Mesothelial cell of epicardium (in vitro differentiated cells): ENCODE measurements around the gene FRAS1. TPM values are rescaled to one million over a fixed set of nuclear protein-coding genes. Genes with fewer than 3 reads are reported as not detected.

Experiments
- DNase-seq, 2 experiments: peaks; one replicate each; pipeline ENCODE4 v3.0.0; 2021; ENCODE audit warnings: low spot score in 2 of 2; ENCODE audit not compliant: unreplicated experiment in 2 of 2
- H3K27ac Mint-ChIP-seq: 2 replicates; pipeline ENCODE4 v1.8.0; 2021; ENCODE audit warnings: mixed read lengths
- H3K27me3 Mint-ChIP-seq: 2 replicates; pipeline ENCODE4 v1.8.0; 2021; ENCODE audit warnings: low read depth, mixed read lengths
- H3K36me3 Mint-ChIP-seq: 2 replicates; pipeline ENCODE4 v1.8.0; 2021; ENCODE audit warnings: mixed read lengths
- H3K4me1 Mint-ChIP-seq: 2 replicates; pipeline ENCODE4 v1.8.0; 2021; ENCODE audit warnings: mixed read lengths
- H3K4me3 Mint-ChIP-seq: 2 replicates; pipeline ENCODE4 v1.8.0; 2021; ENCODE audit warnings: mild to moderate bottlenecking, moderate library complexity, mixed read lengths
- H3K9me3 Mint-ChIP-seq: 2 replicates; pipeline ENCODE4 v1.8.0; 2021; ENCODE audit warnings: mixed read lengths
- CTCF ChIP-seq: fragments of 200-600 bp; sonication (generic); IDR thresholded peaks from one replicate; pipeline ENCODE4 v1.5.0; 2021; ENCODE audit warnings: antibody characterized with exemption; ENCODE audit not compliant: unreplicated experiment
- total RNA-seq: library from RNA; stranded (reverse); gene quantifications from 3 replicates; pipeline ENCODE4 v1.2.1, GENCODE V29; 2021

Gene FRAS1
- total RNA-seq, 1 donor from 2014 or later = 51.9 TPM

GRCh38 chr4:78061939-78062570 lies 4.9 kb downstream of the FRAS1 start:
- TF ChIP-seq CTCF = no peak
- Mint-ChIP-seq H3K27ac (no peak overlapping the region), H3K4me1 (peaks cover 21% of the 10 kb centered on the region), H3K4me3 (no peak overlapping the region), H3K9me3 (no peaks in the 10 kb centered on the region), H3K27me3 (peaks cover 1% of the 10 kb centered on the region), H3K36me3 (peaks cover 1% of the 10 kb centered on the region)
- no peak for DNase-seq

GRCh38 chr4:78065508-78066192 lies 8.5 kb downstream of the FRAS1 start:
- no peaks in the 10 kb centered on the region for H3K9me3 Mint-ChIP-seq
- TF ChIP-seq CTCF = no peak
- no peak overlapping the region for H3K27ac Mint-ChIP-seq
- peaks cover 1% of the 10 kb centered on the region for H3K27me3 Mint-ChIP-seq
- H3K4me1 Mint-ChIP-seq = peaks cover 14% of the 10 kb centered on the region
- peaks cover 9% of the 10 kb centered on the region for H3K36me3 Mint-ChIP-seq
- no peak overlapping the region for H3K4me3 Mint-ChIP-seq
- DNase-seq = no peak

GRCh38 chr4:78068481-78068880 lies 11.4 kb downstream of the FRAS1 start:
- H3K27me3 Mint-ChIP-seq = no peaks in the 10 kb centered on the region
- peaks cover 9% of the 10 kb centered on the region for H3K4me1 Mint-ChIP-seq
- peaks cover 9% of the 10 kb centered on the region for H3K36me3 Mint-ChIP-seq
- H3K4me3 Mint-ChIP-seq = no peak overlapping the region
- no peak for DNase-seq
- no peak overlapping the region for H3K27ac Mint-ChIP-seq
- H3K9me3 Mint-ChIP-seq = no peaks in the 10 kb centered on the region
- no peak for TF ChIP-seq CTCF

GRCh38 chr4:78069319-78069718 lies 12.2 kb downstream of the FRAS1 start:
- H3K27me3 Mint-ChIP-seq = no peaks in the 10 kb centered on the region
- no peaks in the 10 kb centered on the region for H3K9me3 Mint-ChIP-seq
- H3K4me3 Mint-ChIP-seq = no peak overlapping the region
- peaks cover 9% of the 10 kb centered on the region for H3K36me3 Mint-ChIP-seq
- no peak overlapping the region for H3K27ac Mint-ChIP-seq
- H3K4me1 Mint-ChIP-seq = peaks cover 9% of the 10 kb centered on the region
- no peak for TF ChIP-seq CTCF
- no peak for DNase-seq

- no peaks in the 10 kb centered on the region for H3K27me3 Mint-ChIP-seq
- DNase-seq = no peak
- H3K36me3 Mint-ChIP-seq = peaks cover 9% of the 10 kb centered on the region
- H3K9me3 Mint-ChIP-seq = no peaks in the 10 kb centered on the region
- no peak overlapping the region for H3K27ac Mint-ChIP-seq
- no peak overlapping the region for H3K4me3 Mint-ChIP-seq
- H3K4me1 Mint-ChIP-seq = peaks cover 9% of the 10 kb centered on the region
- TF ChIP-seq CTCF = no peak
Measured at GRCh38 chr4:78069859-78070258, 12.7 kb downstream of the FRAS1 start.
